Stimulated activated CD8-positive, alpha-beta memory T cell treated with anti-CD3 and anti-CD28 coated beads, Interleukin-15, amount 100 ng/mL, for 1 hour (primary cell): Measurements from ENCODE around the gene PRKCQ.
"Not testable (repeated sequence)": the region's sequence is repeated elsewhere in the genome, so short reads cannot be mapped to it uniquely, and the experiment has no call there.

Experiments used
- DNase-seq: peaks from one replicate; pipeline ENCODE4 v3.0.0-alpha.2; 2020; ENCODE audit warnings: low read depth

PRKCQ gene

GRCh38 chr10:6491841-6492609 is 88.1 kb downstream of the PRKCQ start:
- no peak for DNase-seq

DNA sequence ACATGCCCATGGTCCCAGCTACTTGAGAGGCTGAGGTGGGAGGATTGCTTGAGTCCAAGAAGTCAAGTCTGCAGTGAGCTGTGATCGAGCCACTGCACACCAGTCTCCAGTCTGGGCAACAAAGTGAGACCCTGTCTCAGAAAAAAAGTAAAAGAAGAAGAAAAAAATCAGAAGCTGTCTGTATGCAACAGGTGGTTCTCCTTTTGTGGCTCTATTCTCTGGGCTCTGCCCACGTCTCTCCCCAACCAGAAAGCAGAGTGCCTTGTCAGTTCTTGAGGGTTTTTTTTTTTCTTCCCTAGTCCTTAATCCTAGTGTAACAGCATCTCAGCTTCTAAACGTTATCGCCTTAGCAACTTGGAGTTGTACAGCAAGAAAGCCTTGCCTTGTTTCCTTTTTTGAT is 89.5 kb downstream of the PRKCQ start:
- no peak for DNase-seq

GRCh38 chr10:6487920-6488319 is 92.2 kb downstream of the PRKCQ start:
- no peak for DNase-seq

DNA sequence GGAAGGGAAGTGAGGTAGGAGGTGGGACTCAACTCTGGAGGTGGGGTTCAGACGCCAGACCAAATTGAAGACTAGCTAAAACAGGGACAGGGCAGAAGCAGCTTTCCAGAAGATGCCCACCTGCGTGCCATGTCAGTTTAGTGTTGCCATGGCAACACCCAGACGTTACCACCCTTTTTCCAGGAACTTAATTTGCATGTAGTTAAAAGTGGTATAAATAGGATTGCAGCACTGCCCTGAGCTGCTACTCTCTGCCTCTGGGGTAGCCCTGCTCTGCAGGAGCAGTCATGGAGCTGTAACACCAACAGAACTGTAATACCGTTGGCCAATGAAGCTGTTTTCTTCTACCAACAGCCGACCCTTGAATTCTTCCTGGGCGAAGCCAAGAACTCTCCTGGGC is 93.8 kb downstream of the PRKCQ start:
- DNase-seq, result no peak

DNA sequence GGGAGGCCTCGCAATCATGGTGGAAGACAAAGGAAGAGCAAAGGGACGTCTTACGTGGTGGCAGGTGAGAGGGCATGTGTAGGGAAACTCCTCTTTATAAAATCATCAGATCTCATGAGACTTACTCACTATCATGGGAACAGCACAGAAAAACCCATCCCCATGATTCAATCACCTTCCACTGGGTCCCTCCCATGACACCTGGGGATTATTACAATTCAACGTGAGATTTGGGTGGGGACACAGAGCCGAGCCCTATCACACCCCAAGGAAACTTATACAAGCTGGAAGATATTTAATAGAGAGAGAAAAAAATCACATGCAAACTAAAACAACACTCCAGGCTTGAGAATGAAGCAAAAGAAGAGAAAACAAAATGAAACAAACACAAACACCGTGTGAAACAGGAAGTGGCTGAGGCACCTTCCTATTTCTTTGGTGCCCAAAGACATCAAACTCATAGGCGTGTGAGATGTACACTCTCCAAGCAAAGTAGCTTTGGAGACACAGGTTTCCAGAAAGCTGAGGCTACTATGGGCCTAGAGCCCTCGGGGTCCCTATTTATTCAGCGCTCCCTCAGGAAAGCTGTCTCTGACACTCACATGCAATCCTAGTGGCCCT is 97.2 kb downstream of the PRKCQ start:
- DNase-seq, result no peak

- DNase-seq, result no peak
These were observed 101.4 kb downstream of the PRKCQ start for GRCh38 chr10:6478722-6479121.

- no peak for DNase-seq
These were observed 103.1 kb downstream of the PRKCQ start for GRCh38 chr10:6476989-6477388.

- no peak for DNase-seq
These were observed 105.2 kb downstream of the PRKCQ start for GRCh38 chr10:6474871-6475270.

- no peak for DNase-seq
These were observed 106.1 kb downstream of the PRKCQ start for GRCh38 chr10:6473901-6474370.

- no peak for DNase-seq
These were observed 106.6 kb downstream of the PRKCQ start for GRCh38 chr10:6473430-6473829.

GRCh38 chr10:6472710-6473005 is 107.4 kb downstream of the PRKCQ start:
- not testable (repeated sequence) for DNase-seq

GRCh38 chr10:6470894-6471618 is 109.0 kb downstream of the PRKCQ start:
- no peak for DNase-seq

GRCh38 chr10:6469661-6470060 is 110.4 kb downstream of the PRKCQ start:
- DNase-seq, result no peak

DNA sequence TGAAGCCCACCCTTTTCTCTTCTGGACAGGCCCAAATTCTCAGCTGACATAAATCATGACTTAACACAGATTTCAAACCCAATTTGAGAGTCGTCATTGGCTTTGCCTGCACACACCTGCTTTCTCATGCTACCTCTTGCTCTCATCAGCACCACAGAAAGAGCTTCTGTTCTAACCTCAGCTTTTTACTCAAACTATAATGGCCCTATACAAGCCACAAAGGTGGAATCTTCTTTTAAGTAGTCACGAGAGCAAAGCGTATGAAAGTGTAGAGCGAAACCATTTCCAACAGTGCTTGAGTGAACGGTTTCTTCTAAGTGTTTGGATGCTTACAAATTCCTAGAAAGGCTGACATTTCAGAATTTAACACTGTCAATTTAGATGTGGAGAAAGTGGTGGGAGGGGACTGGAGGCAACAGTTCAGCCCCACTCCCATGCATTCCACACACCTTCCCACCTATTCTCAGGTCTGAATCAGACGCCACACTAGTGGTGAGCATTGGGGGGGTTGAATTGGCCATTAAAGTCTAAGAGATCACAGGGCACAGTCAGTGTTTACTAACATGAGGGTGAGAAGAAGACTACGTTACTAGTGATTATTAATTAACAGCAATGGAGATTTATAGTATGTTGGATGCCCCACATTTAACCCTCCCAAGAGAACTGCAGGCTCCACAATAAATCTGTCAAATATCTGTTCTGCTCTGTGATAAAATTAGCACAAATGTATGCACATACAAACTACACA is 114.0 kb downstream of the PRKCQ start:
- DNase-seq, result no peak

- no peak for DNase-seq
These were observed 114.6 kb downstream of the PRKCQ start for GRCh38 chr10:6465437-6465836.

DNA sequence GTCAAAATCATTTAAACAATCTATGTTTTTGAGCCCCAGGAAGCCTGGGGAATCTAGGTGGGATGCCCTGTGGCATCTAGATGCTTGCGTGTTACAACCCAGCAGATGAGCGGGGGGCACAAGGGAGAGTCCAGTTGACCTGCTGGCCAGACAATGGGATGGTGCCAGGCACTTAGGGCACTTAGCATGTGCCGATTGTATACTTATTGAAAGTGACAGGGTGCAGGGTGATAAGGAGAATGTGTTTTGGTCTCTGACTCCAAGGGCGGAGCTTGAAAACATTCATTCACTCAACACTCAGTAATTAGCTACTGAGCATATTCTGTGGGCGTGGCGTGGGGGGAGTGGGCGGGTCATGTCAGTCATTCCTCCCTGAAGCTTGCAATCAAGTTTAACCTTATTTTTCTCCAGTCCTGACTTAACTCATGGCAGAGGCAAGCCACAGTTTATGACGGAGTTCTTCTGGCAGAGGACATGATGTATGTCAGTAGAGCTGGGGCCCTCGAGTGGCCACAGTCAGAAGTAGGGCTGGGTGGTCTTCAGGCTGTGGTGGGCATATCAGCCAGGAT is 115.1 kb downstream of the PRKCQ start:
- DNase-seq, result no peak

- no peak for DNase-seq
These were observed 116.7 kb downstream of the PRKCQ start for GRCh38 chr10:6463366-6463765.

DNA sequence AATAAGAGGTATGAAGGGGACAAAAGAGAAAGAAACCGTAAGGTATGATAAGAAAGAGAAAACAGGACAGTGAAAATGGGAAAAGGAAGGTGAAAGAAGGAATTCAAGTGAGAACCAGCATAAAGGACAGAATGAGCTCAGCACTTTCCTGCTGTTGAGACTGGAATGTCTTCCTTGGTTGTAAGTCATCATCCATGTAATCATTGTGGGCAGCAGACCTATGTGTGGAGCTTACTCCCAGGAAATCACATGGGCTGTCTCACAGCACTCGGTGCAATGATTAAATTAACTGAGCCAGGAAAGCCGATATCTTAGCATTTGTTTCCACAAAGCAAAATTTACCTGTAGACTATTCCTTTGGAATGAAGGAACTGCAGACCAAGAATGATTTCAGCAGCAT is 118.1 kb downstream of the PRKCQ start:
- DNase-seq, result no peak

DNA sequence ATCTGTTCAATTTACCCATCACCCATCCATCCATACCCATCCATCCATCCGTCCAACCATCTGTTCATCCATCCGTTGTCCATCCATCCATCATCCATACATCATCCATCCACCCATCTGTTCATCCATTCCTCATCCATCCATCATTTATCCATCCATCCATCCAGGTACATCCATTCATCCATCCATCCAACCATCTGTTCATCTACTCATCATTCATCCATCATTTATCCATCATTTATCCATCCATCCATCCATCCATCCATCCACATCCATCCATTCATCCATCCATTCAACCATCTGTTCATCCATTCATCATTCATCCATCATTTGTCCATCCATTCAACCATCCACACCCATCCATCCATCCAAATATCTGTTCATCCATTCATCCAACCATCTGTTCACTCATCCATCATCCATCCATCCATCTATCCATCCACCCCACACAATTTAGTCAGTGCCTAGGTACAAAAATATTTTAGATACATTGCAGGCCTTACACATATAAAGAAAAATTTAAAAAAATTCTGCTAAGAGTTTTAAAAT is 119.1 kb downstream of the PRKCQ start:
- no peak for DNase-seq

DNA sequence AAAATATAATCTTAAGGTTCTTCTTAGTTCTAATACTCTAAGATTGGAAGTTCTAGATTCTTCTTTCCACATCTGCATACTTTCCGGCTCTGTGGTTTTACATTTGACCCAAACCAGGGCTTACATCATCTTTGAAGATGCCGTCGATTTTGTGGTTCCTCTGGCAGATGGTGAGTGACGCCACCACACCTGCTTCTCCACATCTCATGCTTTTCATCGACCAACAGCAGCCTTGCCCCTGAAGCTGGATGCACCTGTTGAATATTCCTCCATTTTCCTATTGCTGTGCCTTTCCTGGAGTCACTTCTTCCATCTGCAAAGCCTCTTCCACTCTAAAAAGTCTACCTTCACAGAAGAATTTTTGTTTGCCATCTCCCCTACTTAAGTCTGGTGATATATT is 121.3 kb downstream of the PRKCQ start:
- DNase-seq, result no peak

DNA sequence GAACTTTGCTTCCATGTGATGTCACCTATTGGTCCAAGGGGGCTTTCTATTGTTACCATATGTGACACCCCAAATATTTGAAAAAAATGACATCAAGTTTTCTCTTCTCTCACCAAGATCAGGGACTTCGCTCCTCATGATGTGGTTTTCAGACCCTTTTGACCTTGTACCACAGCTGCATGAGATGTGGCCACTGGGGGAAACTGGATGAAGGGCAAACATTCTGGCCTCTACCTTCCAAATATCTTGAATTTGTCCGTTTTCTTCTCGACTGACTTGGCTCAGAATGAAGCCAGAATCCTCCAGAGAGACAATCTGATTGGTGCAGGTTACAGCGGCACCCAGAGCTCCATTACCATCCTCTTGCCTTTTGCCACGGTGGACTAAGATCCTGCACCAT is 122.7 kb downstream of the PRKCQ start:
- no peak for DNase-seq

DNA sequence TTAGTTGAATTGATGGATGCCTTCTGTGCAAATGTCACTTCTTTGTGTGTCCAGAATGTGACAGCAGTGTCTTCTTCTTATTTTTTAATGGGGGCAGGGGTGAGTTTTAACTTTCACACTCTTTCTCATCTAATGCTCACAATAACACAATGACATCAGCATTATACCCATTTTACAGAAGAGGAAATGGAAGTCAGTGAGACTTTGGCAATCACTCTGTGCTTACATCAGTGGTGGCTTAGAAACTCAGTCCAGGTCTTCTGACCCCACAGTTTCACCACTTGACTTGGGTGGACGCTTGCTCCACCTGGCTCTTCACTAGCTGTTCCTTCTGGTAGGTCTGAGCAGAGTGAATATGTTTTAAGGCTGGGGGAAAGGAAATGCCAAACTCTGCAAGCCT is 124.0 kb downstream of the PRKCQ start:
- DNase-seq, result no peak
